Ovary (tissue), 9 donors: ENCODE data around the gene TGM2. TPM values are rescaled to one million over a fixed set of nuclear protein-coding genes. Genes with fewer than 3 reads are reported as not detected.
"Not testable (repeated sequence)": the region's sequence is repeated elsewhere in the genome, so short reads cannot be mapped to it uniquely, and the experiment has no call there.

Experiments
- DNase-seq, 5 donors: peaks; one replicate each; pipeline ENCODE4 v3.0.0-alpha.2; 2019 to 2020
- H3K27ac ChIP-seq, 2 donors: fragments of 200-600 bp; one replicate each; pipeline versions ENCODE4 v1.5.1 to v1.8.0; 2019 to 2022
- H3K27me3 ChIP-seq: fragments of 200-600 bp; one replicate; pipeline ENCODE4 v1.8.0; 2022
- H3K36me3 ChIP-seq: fragments of 200-600 bp; sonication (generic); one replicate; pipeline ENCODE4 v1.5.1; 2019
- H3K4me1 ChIP-seq: one replicate; pipeline ENCODE4 v1.8.1; 2013; ENCODE audit warnings: mild to moderate bottlenecking, moderate library complexity; ENCODE audit not compliant: insufficient read depth
- H3K4me3 ChIP-seq: fragments of 200-600 bp; sonication (generic); one replicate; pipeline ENCODE4 v1.5.1; 2017
- H3K9me3 ChIP-seq, 2 donors: fragments of 200-600 bp in 1 of 2; sonication (generic) in 1 of 2; one replicate each; pipeline versions ENCODE4 v1.5.1 to v1.8.1; 2013 to 2019; ENCODE audit warnings: mild to moderate bottlenecking in 1 of 2, moderate library complexity in 1 of 2
- CTCF ChIP-seq, 3 donors: fragments of 450-650 bp in 2 of 3; fragments of 200-600 bp in 1 of 3; IDR thresholded peaks; one replicate each; pipeline versions ENCODE4 v1.5.1 to v1.8.0; 2016 to 2022; ENCODE audit warnings: antibody characterized with exemption in 3 of 3, mild to moderate bottlenecking in 1 of 3
- EP300 ChIP-seq: sonication (generic); formaldehyde crosslinking; IDR thresholded peaks from one replicate; pipeline ENCODE4 v1.6.1; 2017; ENCODE audit warnings: antibody characterized with exemption
- POLR2A ChIP-seq: fragments of 450-650 bp; IDR thresholded peaks from one replicate; pipeline ENCODE4 v1.6.1; 2017; ENCODE audit warnings: antibody characterized with exemption, mild to moderate bottlenecking, moderate library complexity
- WGBS, 3 donors: extraction: QIAGEN DNeasy Blood & Tissue Kit in 1 of 3; methylation state at CpG; one replicate each; pipeline versions ENCODE4 v1.1.5 to v1.1.7; 2013 to 2017; 5-methylcytosine and 5-hydroxymethylcytosine counted together
- intact Hi-C, 4 donors: fragments of 100-400 bp; cut with DNase I; formaldehyde crosslinking; loops; one replicate each; pipeline versions ENCODE4 v1.11.0 to v1.15.1; 2022 to 2023
- polyA plus RNA-seq, 2 donors: library from polyadenylated mRNA; stranded (reverse); fragments of 200-250 nt in 1 of 2; fragments of 350-450 nt in 1 of 2; fragmentation: Illumina TruSeq in 1 of 2; extraction: RNeasy Lipid Tissue Mini Kit (QIAGEN cat#74804) in 1 of 2; gene quantifications; one replicate each; pipeline ENCODE4 v1.2.3, GENCODE V29; 2013 to 2014
- total RNA-seq, 7 donors: library from RNA; depleted of rRNA in 2 of 7; stranded (reverse); fragments of >200 nt in 2 of 7; fragmentation: NEBNext Ultra II Directional in 3 of 7; extraction: Animal tissue kit (Norgen Biotek cat#: 25700) in 3 of 7; gene quantifications; one replicate each; pipeline versions ENCODE4 v1.1.0 to v1.2.4, GENCODE V29; 2016 to 2023
- donor health status: DM: no; HTN: no; CAD: no; lungs with moderate emphysema.
- donor health status: DM: no; HTN: no; CAD: no.
- donor health status: Bipolar disorder and iron deficiency.
- donor health status: DM: yes; HTN: yes; CAD: no.
- donor health status: DM: no; HTN: no; CAD: no.
- donor health status: DM: yes; HTN: yes; CAD: no.

Gene TGM2
- total and polyA plus RNA-seq, 9 donors: 15.0 to 320 (median 52.8) TPM

GRCh38 chr20:38106461-38106860 lies 58.6 kb downstream of the TGM2 start:
- H3K9me3 ChIP-seq: no peaks in the 10 kb centered on the region
- H3K27ac ChIP-seq: no peak overlapping the region
- intact Hi-C loops: no loop called here
- no peak for DNase-seq
- no peak for TF ChIP-seq POLR2A
- no peak for TF ChIP-seq EP300
- TF ChIP-seq CTCF (IDR thresholded peaks at IDR 0.05): no peak
- peaks cover 2% of the 10 kb centered on the region for H3K4me1 ChIP-seq
- 88 to 89% (median 89%) methylated on average over 5 of the region's 5 CpGs for WGBS, 3 donors
- H3K36me3 ChIP-seq: no peaks in the 10 kb centered on the region
- no peak overlapping the region for H3K4me3 ChIP-seq
- no peaks in the 10 kb centered on the region for H3K27me3 ChIP-seq

GRCh38 chr20:38104285-38104684 lies 60.8 kb downstream of the TGM2 start:
- intact Hi-C loops: no loop called here
- Histone ChIP-seq H3K4me3 (no peak overlapping the region), H3K36me3 (no peaks in the 10 kb centered on the region), H3K27ac (no peak overlapping the region), H3K4me1 (peaks cover 2% of the 10 kb centered on the region), H3K9me3 (no peaks in the 10 kb centered on the region), H3K27me3 (no peaks in the 10 kb centered on the region)
- no peak for DNase-seq
- 29 to 44% (median 33%) methylated on average over 1 of the region's 1 CpG for WGBS, 3 donors
- TF ChIP-seq EP300 (no peak), POLR2A (no peak), CTCF (IDR thresholded peaks at IDR 0.05) (no peak)

- H3K36me3 ChIP-seq, intact Hi-C loops, H3K27me3 ChIP-seq, H3K27ac ChIP-seq, H3K9me3 ChIP-seq, H3K4me1 ChIP-seq, H3K4me3 ChIP-seq, DNase-seq: not testable (repeated sequence)
- 75 to 79% (median 77%) methylated on average over 5 of the region's 5 CpGs for WGBS, 3 donors
Measured at GRCh38 chr20:38102206-38102605, 62.9 kb downstream of the TGM2 start.

GRCh38 chr20:38098952-38099351 lies 66.1 kb downstream of the TGM2 start:
- H3K4me3 ChIP-seq: no peak overlapping the region
- TF ChIP-seq POLR2A: no peak
- no peak for TF ChIP-seq CTCF (IDR thresholded peaks at IDR 0.05)
- TF ChIP-seq EP300: no peak
- DNase-seq: no peak
- H3K9me3 ChIP-seq: no peaks in the 10 kb centered on the region
- no peaks in the 10 kb centered on the region for H3K4me1 ChIP-seq
- intact Hi-C loops: no loop called here
- no peaks in the 10 kb centered on the region for H3K36me3 ChIP-seq
- H3K27me3 ChIP-seq: no peaks in the 10 kb centered on the region
- WGBS, 3 donors: 69 to 83% (median 82%) methylated on average over 1 of the region's 1 CpG
- no peak overlapping the region for H3K27ac ChIP-seq

DNA sequence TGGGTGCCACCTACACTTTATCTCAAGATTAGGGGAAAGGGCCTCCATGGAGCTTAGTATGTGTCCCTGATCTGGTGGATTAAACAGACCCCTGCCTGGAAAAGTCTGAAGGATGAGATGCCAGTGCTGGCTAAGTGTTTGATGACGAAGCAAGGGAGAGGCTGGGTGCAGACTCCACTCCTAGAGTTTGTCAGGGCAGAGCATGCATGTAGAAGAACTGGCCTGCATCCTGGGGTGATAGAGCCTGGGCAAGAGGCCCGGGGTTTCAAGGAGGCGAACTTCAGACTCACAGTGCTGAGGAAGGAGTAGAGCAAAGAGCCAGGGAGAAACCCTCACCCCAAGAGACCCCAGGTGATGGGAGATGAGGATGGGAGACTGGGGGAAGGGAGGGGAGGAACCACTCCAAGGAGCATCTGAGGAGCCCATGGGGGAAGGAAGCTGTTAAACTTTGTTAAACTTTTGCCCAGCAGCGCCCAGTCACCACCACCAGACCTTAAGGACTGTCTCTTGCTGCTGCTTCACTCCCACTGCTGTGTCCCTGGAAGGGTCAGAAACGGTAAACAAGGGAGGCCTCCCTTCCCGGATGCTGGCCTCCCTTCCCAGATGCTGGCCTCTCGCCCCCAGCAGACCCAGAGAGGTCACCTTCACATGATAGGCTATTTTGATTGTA lies 69.9 kb downstream of the TGM2 start:
- WGBS, 3 donors: 65 to 74% (median 70%) methylated on average over 7 of the region's 7 CpGs
- Histone ChIP-seq H3K36me3 (no peaks in the 10 kb centered on the region), H3K9me3 (no peaks in the 10 kb centered on the region), H3K4me3 (no peak overlapping the region), H3K27me3 (no peaks in the 10 kb centered on the region), H3K27ac (no peak overlapping the region), H3K4me1 (no peaks in the 10 kb centered on the region)
- no peak for DNase-seq
- intact Hi-C loops: no loop called here
- TF ChIP-seq POLR2A: no peak
